Occipital lobe (tissue), 1 donor: ENCODE measurements around the gene KIN. TPM values are rescaled to one million over a fixed set of nuclear protein-coding genes. Genes with fewer than 3 reads are reported as not detected.

ENCODE experiments used
- total RNA-seq: library from RNA; depleted of rRNA; stranded (reverse); fragments of >200 nt; gene quantifications from one replicate; pipeline ENCODE4 v1.2.3, GENCODE V29; 2014

The KIN gene
- total RNA-seq, 1 donor from 2014 or later, result 9.2 TPM

Other genes with a start within 250 kb of the KIN start
- gene ITIH5, start 121.0 kb downstream of the KIN start, total RNA-seq, result 14.3 TPM
- 8.6 TPM for gene ITIH2, start 84.7 kb downstream of the KIN start, total RNA-seq
- 348 TPM for gene ATP5F1C, start 184 bp upstream of the KIN start, total RNA-seq
- 2.7 TPM for gene TAF3, start 30.5 kb upstream of the KIN start, total RNA-seq